ENCODE data around the gene CASTOR1.

The CASTOR1 gene

GRCh38 chr22:30301995-30302809 lies 12.9 kb upstream of the CASTOR1 start:
- intact Hi-C loops (cut with DNase I), result no loop called here
- peak in 1 of 10 donors; percentile 85 for DNase-seq

- peak in 1 of 10 donors; percentile 70 for DNase-seq
- intact Hi-C loops (cut with DNase I), result no loop called here
These were observed 10.0 kb upstream of the CASTOR1 start for GRCh38 chr22:30299322-30299721.

GRCh38 chr22:30297991-30298701 lies 8.8 kb upstream of the CASTOR1 start:
- peak in 1 of 10 donors; percentile 75 for DNase-seq
- intact Hi-C loops (cut with DNase I), result no loop called here

- DNase-seq, result no peak
- intact Hi-C loops (cut with DNase I), result no loop called here
These were observed 8.1 kb upstream of the CASTOR1 start for GRCh38 chr22:30297276-30297990.

- no peak for DNase-seq
- intact Hi-C loops (cut with DNase I), result no loop called here
These were observed 7.5 kb upstream of the CASTOR1 start for GRCh38 chr22:30296833-30297232.

GRCh38 chr22:30296324-30296723 lies 7.0 kb upstream of the CASTOR1 start:
- intact Hi-C loops (cut with DNase I), result no loop called here
- no peak for DNase-seq

- intact Hi-C loops (cut with DNase I), result no loop called here
- DNase-seq, result no peak
These were observed 6.3 kb upstream of the CASTOR1 start for GRCh38 chr22:30295576-30295975.

- DNase-seq, result no peak
These were observed 5.5 kb upstream of the CASTOR1 start for GRCh38 chr22:30294830-30295229.

GRCh38 chr22:30294066-30294465 lies 4.8 kb upstream of the CASTOR1 start:
- DNase-seq, result no peak
- intact Hi-C loops (cut with DNase I), result no loop called here

More at GRCh38 chr22:30294830-30295229, 5.5 kb upstream of the CASTOR1 start:
- intact Hi-C loops (cut with DNase I), result no loop called here

- intact Hi-C loops (cut with DNase I), result no loop called here
These were observed 3.7 kb upstream of the CASTOR1 start for GRCh38 chr22:30293026-30293425.

GRCh38 chr22:30292069-30292970 lies 3.0 kb upstream of the CASTOR1 start:
- intact Hi-C loops (cut with DNase I), result no loop called here
- DNase-seq, result peak in 2 of 10 donors; percentile 31 to 88

More at GRCh38 chr22:30293026-30293425, 3.7 kb upstream of the CASTOR1 start:
- DNase-seq, result no peak

GRCh38 chr22:30291058-30291892 lies 2.0 kb upstream of the CASTOR1 start:
- DNase-seq, result peak in 9 of 10 donors; percentile 68 to 96 (median 84)
- intact Hi-C loops (cut with DNase I), result no loop called here

- DNase-seq, result peak in 1 of 10 donors; percentile 20
- intact Hi-C loops (cut with DNase I), result no loop called here
These were observed 1.2 kb upstream of the CASTOR1 start for GRCh38 chr22:30290342-30291057.

GRCh38 chr22:30289980-30290313 lies 642 bp upstream of the CASTOR1 start:
- DNase-seq, result no peak
- intact Hi-C loops (cut with DNase I), result loop anchor here (2.0 kb wide), 1 partner anchor 37 kb away; the partner anchor contains the start of gene TBC1D10A

GRCh38 chr22:30288419-30289140 lies 725 bp downstream of the CASTOR1 start:
- DNase-seq, result no peak
- intact Hi-C loops (cut with DNase I), result loop anchor here (2.0 kb wide), 1 partner anchor 38 kb away; the partner anchor contains the start of gene TBC1D10A

- intact Hi-C loops (cut with DNase I), result loop anchor here (1.0 to 2.0 kb wide), 2 partner anchors 39 to 99 kb away; partner anchors contain the start of genes RNF215 and TBC1D10A
These were observed 1.5 kb downstream of the CASTOR1 start for GRCh38 chr22:30287648-30288418.

More at GRCh38 chr22:30287648-30288418, 1.5 kb downstream of the CASTOR1 start:
- peak; percentile 55 to 94 (median 80) for DNase-seq

All from posterior cingulate gyrus (tissue), 11 donors.